HG03469 (cell line): ENCODE data around the gene SPRR1B.
"Not testable (repeated sequence)": the region's sequence is repeated elsewhere in the genome, so short reads cannot be mapped to it uniquely, and the experiment has no call there.

Source experiments
- ATAC-seq: cut with Tn5 transposase; IDR thresholded peaks from one replicate; pipeline ENCODE4 v1.9.1; 2021; ENCODE audit warnings: mild to moderate bottlenecking, moderate library complexity, moderate number of reproducible peaks; ENCODE audit not compliant: unreplicated experiment

SPRR1B gene

GRCh38 chr1:153035211-153035610, 4.2 kb downstream of the SPRR1B start:
- ATAC-seq: no peak

DNA sequence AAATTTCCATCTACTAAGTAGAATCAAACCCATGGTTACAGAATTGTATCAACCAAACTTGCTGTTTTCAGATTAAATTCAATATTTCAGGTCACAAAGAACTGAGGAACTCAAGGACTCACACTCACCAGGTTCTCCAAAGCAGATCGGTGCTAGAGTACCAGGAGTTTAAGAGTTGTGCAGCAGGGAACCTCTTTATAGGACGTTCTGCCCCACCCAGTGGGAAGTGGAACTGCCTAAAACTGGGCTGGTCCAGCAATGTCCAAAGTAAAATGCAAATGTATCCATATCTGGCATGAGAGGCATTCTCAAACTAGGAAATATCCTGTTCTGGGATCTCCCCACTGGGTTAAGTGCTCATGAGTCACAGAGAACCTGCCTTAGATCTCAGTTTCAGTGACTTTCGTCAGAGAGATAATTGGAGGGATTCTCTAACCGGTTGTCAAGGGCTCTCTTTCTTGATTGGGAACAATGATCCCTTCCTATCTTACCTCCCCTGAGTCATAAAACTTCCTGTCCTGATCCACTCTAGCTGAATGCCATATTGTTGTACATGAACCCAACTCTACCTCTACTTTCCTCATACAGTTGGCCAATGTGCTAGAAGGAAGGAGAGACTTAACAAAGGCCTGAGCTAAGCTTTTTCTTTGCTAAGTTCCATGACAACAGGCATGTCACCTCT, 10.1 kb downstream of the SPRR1B start, which contains the start of gene SPRR2D:
Gene SPRR2D (minus strand): TSS at position 171 of the 682 bp plus-strand sequence. CDS start 774 bp downstream, outside the sequence.
- no peak for ATAC-seq

- no peak for ATAC-seq
Measured at GRCh38 chr1:153049211-153049610, 18.2 kb downstream of the SPRR1B start.

GRCh38 chr1:153056111-153056510, 25.1 kb downstream of the SPRR1B start:
- ATAC-seq: not testable (repeated sequence)

DNA sequence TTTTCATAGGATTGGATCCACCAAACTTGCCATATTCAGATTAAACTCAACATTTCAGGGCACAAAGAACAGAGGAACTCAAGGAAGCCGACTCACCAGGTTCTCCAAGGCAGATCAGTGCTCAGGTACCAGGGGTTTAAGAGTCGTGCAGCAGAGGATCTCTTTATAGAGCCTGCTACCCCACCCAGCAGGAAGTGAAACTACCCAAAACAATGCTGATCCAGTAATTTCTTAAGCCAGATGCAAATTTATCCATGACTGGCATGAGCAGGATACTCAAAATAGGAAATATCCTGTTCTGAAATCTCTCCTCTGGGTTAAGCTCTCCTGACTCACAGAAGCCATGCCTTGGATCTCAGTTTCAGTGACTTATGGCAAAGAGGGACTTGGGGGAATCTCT, 26.4 kb downstream of the SPRR1B start, which contains the start of gene SPRR2A:
Gene SPRR2A (minus strand): TSS at position 138 of the 400 bp plus-strand sequence. CDS start 777 bp downstream, outside the sequence.
- no peak for ATAC-seq

- ATAC-seq: no peak
Measured at GRCh38 chr1:153058154-153058553, 27.2 kb downstream of the SPRR1B start.

DNA sequence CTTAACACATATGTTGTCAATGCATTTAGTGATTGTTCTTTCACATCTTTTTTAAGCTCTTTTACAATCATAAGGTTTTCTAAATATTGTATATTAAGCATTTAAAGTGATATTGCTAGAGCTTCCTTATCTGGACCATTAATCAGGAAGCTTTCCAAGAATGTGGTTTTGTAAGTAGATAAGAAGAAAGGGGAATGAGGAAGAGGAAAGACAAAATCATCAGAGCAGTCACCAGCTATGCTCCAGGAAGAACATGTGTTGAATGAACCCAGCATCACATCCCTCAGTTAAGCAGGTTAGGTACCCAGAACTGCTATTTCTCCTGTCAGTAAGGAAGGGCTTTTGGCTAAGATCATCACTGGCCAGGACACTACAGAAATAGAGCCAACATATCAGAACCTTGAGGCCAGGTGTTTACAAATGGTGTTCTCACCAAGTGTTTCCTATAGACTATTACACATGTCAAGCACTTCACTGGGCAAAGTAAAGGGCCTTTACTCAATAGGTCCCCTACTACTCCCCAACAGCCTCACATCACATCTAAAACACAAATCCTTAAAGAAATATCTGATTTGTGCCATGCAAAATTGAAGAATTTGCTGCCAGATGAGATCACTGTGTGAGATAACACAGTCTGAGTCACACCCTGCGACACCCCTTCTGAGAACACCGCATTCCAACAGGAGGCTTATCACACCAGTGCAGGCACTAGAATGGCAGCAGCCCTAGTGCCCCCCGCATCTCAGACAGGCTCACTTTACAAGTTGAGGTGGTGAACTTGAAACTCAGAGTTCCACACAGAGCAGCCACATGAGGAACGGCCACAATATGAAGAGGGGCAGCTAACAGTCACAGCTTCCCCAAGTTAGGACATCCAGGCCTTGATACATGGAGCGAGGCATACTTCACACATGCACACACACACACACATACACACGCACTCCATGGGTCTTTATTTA, 28.1 kb downstream of the SPRR1B start:
- ATAC-seq: no peak

- ATAC-seq: no peak
Measured at GRCh38 chr1:153070243-153070642, 39.2 kb downstream of the SPRR1B start.

GRCh38 chr1:153071511-153071910, 40.5 kb downstream of the SPRR1B start, which contains the start of gene SPRR2B:
SPRR2B (minus strand) TSS chr1:153071611; CDS start chr1:153070839, 772 bp downstream.
- no peak for ATAC-seq

- ATAC-seq: no peak
Measured at GRCh38 chr1:153072806-153073726, 42.1 kb downstream of the SPRR1B start.

- ATAC-seq: no peak
Measured at GRCh38 chr1:153081736-153082135, 50.7 kb downstream of the SPRR1B start.
